GM18909 (cell line): ENCODE results near the gene NFIC.
A peak's percentile ranks its signal among the peaks of the same experiment; 100 is the strongest.
"Not testable (repeated sequence)": the region's sequence is repeated elsewhere in the genome, so short reads cannot be mapped to it uniquely, and the experiment has no call there.

Source experiments
- ATAC-seq: cut with Tn5 transposase; IDR thresholded peaks from one replicate; pipeline ENCODE4 v1.9.1; 2021; ENCODE audit warnings: mild to moderate bottlenecking; ENCODE audit not compliant: unreplicated experiment, poor library complexity

The NFIC gene

GRCh38 chr19:3413796-3414327, 47.5 kb downstream of the NFIC start:
- ATAC-seq: no peak

DNA sequence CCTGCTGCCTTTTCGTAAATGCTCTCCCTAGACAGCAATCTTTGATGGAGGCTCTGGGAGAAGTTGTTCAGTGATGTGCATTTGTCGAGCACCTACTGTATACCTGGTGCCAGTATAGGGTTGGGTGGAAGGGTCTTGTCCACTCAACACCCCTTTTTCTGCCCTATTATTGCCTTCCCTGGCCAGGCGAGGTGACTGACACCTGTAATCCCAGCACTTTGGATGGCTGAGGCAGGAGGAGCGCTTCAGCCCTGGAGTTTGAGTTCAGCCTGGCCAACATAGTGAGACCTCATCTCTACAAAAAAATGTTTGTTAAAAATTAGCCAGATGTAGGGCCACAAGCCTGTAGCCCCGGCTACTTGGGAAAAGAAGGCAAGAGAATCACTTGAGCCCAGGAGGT, 49.3 kb downstream of the NFIC start:
- ATAC-seq: no peak

- ATAC-seq: no peak
These were observed 53.9 kb downstream of the NFIC start for GRCh38 chr19:3420244-3420755.

DNA sequence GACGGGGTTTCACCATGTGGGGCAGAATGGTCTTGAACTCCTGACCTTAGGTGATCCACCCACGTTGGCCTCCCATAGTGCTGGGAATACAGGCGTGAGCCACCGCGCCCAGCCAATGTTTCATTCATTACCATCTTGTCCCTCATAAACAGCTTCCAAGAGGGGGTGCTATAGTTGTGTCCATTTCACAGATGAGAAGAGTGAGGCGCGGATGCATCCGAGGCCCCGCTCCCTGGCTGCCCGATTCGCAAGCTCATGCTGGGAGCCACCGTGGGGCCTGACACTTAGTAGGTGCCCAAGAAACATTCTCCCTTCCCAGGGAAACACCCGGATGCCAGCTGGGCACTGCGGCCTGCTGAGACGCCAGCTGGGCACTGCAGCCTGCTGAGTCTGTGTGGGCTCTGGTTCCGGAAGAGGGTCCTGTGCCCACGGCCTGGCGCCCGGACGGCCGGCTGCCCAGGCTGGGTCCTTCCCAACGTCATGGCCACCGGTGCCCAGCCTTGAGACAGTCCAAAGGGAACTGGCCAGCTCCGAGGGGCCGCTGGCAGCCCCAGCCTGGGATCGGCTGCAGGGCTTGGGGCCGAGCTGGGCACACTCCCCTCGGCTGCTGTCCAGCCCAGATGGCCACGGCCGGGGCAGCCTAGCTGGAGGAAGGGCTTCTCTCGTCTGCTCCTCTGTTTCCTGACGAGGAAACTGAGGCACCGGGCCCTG, 54.7 kb downstream of the NFIC start:
- ATAC-seq: no peak

DNA sequence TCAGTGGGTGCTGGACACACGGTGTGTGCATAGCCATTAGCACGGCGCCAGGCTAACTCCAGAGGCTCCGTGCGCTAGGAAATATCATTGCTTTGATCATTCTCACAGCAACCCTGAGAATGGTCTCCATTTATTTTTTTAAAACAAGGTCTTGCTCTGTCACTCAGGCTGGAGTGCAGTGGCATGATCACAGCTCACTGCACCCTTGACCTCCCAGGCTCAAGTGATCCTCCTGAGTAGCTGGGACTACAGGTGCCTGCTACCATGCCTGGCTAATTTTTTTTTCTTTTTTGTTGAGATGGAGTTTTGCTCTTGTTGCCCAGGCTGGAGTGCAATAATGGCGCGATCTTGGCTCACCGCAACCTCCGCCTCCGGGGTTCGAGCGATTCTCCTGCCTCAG, 55.3 kb downstream of the NFIC start:
- ATAC-seq: not testable (repeated sequence)

GRCh38 chr19:3423183-3423829, 56.9 kb downstream of the NFIC start:
- no peak for ATAC-seq

DNA sequence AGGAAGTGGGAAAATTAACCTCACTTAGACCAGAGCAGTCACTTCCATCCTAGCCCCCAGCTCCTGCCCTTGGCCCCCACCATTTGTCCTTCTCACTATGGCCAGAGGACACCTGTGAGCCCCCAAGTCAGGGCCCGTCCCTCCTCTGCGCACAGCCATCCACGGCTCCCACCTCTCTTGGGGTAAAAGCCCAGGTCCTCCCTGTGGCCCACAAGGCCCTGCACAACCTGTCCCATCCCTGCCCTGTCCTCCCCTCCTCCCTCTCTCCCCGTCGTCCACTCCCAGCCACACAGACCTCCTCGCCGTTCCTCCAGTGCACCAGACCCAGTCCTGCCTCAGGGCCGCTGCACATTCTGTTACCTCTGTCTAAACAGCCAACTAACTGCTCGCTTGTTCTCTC, 60.0 kb downstream of the NFIC start:
- no peak for ATAC-seq

GRCh38 chr19:3430366-3430680, 63.9 kb downstream of the NFIC start:
- ATAC-seq: not testable (repeated sequence)

- ATAC-seq: no peak
These were observed 65.5 kb downstream of the NFIC start for GRCh38 chr19:3431760-3432397.

GRCh38 chr19:3433313-3433712, 66.9 kb downstream of the NFIC start:
- no peak for ATAC-seq

- no peak for ATAC-seq
These were observed 67.6 kb downstream of the NFIC start for GRCh38 chr19:3433805-3434540.

- ATAC-seq: peak; percentile 87
These were observed 68.5 kb downstream of the NFIC start for GRCh38 chr19:3434630-3435553.

DNA sequence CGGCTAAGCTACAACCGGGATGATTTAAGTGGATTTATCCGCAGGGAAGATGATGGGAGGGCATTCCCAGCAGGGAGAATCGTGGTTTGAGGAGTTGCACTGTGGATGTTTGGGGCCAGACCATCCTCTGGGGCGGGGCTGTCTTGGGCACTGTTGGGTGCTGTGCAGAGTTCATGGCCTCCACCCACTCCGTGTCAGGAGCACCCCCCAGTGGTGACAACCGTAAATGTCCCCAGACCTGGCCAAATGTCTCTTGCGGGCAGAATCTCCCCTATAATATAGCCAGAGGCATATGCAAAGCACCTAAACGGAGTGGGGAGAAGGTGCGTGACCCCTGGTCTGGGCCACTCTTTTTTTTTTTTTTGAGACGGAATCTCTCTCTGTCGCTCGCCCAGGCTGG, 73.7 kb downstream of the NFIC start:
- ATAC-seq: no peak

DNA sequence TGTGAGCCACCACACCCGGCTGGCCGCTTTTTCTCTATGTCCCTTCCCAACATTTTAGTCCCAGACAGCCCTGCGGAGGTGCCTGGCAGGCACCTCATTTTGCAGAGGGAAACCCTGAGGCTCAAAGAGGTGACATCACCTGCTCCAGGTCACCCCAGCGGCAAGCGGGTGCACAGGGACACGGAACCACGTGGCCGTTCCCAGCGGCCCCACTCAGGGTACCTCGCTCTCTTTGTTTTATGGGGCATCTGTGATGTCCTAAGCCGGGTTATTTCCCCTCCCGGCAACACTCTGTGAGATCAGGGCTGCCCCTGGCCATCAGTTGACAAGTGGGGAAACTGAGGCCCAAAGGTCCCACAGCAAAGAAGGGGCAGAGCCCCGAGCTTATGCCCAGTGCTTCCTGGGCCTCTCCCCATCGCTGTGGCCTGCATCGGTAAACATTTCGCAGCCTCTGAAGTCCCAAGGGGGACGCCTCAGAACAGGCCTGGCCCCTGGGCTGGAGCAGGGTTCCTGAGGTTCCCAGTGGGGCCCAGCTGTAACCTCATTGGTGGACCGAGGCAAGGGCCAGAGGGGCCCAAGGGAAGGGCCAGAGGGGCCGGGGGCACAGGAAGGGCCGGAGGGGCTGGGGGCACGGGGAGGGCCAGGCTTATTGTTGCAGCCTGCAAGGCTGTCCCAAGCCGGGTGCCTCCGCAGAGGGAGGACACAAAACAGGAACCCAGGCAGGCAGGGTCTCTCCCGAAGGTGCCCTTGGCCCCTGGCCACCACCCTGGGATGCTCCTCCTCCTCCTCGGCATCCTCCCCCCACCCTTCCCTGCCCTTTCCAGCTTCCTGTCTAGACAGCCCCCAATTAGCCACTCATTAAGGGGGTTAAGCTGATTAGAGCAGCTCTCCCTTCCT, 75.0 kb downstream of the NFIC start:
- ATAC-seq: no peak

GRCh38 chr19:3441986-3442329, 75.6 kb downstream of the NFIC start:
- ATAC-seq: no peak

DNA sequence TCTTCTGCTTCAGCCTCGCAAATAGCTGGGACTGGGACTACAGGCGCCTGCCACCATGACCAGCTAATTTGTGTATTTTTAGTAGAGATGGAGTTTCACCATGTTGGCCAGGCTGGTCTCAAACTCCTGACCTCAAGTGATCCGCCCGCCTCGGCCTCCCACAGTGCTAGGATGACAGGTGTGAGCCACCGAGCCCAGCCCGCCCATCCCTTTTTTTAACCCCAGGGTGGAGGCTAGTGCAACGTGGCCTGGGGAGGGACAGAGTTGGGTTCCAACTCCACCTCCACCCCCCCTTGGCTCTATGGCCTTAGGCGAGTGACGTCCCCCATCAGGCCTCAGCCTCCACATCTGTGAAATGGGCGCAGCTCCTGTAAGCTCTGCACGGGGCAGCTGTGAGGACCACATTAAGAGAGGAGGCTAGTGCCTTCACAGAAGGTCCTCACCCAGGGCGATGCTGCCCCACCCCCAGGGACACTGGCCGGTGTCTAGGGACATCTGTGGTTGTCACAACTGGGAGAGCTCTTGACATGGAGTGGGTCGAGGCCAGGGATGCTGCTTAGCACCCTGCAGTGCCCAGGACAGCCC, 76.2 kb downstream of the NFIC start:
- ATAC-seq: no peak

DNA sequence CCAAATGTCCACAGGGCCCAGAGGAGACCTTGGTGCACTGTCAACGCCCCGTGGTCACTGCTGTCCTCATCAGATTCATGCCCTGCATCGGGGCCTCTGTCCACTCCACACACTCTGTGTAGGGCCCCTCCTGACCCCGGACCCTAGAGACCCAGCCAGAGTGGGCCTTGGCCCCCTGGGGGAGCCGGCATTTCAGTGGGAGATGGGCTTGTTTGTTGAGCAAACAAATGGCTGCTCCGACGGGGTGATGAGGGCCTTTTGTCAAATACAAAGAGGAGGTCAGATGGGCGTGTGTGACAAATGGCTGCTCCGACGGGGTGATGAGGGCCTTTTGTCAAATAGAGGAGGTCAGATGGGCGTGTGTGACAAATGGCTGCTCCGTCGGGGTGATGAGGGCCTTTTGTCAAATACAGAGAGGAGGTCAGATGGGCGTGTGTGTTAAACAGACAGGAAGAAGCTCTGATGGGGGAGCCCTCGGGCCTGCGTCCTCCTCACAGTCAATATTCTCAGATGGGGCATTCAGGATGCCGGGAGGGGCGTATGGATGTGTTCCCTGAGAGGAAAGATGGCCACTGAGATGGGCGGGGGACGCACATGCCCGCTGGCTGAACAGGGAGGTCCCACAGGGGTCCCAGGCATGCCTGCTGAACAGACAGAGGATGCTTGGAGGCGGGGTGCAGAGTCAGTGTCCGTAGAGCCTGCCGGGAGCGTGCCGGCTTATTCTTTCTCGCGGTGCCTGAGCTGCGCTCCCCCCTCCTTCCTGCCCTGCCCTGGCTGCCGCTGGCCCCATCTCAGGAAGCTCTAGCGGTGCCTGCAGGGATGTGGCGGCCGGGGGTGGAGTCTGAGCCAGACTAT, 77.7 kb downstream of the NFIC start:
- ATAC-seq: no peak
